K562 (cell line): ENCODE results near the gene PLEKHH3. TPM values are rescaled to one million over a fixed set of nuclear protein-coding genes. Genes with fewer than 3 reads are reported as not detected.

ENCODE experiments used
- ARNT ChIP-seq, 2 experiments: fragments of 450-650 bp; IDR thresholded peaks; 2 replicates each; pipeline ENCODE4 v1.6.1; 2016; ENCODE audit warnings: mild to moderate bottlenecking in 1 of 2
- ASH1L ChIP-seq: fragments of 450-650 bp; IDR thresholded peaks from 2 replicates; pipeline ENCODE4 v1.6.1; 2018; ENCODE audit warnings: borderline replicate concordance, mild to moderate bottlenecking, low read depth; ENCODE audit not compliant: partially characterized antibody
- CHD1 ChIP-seq: fragments of 200-600 bp; sonication (generic); IDR thresholded peaks from one replicate; pipeline ENCODE4 v1.6.1; 2012; ENCODE audit warnings: mild to moderate bottlenecking, moderate library complexity, low read length, inconsistent platforms
- DACH1 ChIP-seq: fragments of 450-650 bp; IDR thresholded peaks from 2 replicates; pipeline ENCODE4 v1.6.1; 2018; ENCODE audit not compliant: partially characterized antibody
- EGR1 ChIP-seq: fragments of 450-650 bp; conservative IDR thresholded peaks from 2 replicates; pipeline ENCODE4 v1.6.1; 2017; ENCODE audit warnings: mild to moderate bottlenecking
- FIP1L1 ChIP-seq: fragments of 200-400 bp; formaldehyde crosslinking; IDR thresholded peaks from 2 replicates; pipeline ENCODE4 v1.6.1; 2018; ENCODE audit warnings: mild to moderate bottlenecking, low read depth, low read length; ENCODE audit not compliant: poor library complexity, severe bottlenecking
- FOSL1 ChIP-seq: fragments of 200-800 bp; sonication (Bioruptor generic); conservative IDR thresholded peaks from 2 replicates; pipeline ENCODE4 v1.6.1; 2016; ENCODE audit warnings: missing genetic modification characterization, missing compliant biosample characterization
- GTF2A2 ChIP-seq: IDR thresholded peaks from 2 replicates; pipeline ENCODE4 v1.6.1; 2016; ENCODE audit warnings: mild to moderate bottlenecking, missing genetic modification characterization, missing compliant biosample characterization
- HNRNPL ChIP-seq: fragments of 200-400 bp; formaldehyde crosslinking; IDR thresholded peaks from 2 replicates; pipeline ENCODE4 v1.6.1; 2017; ENCODE audit warnings: low read depth, mild to moderate bottlenecking, low read length
- MAZ ChIP-seq, 2 experiments: fragments of 450-650 bp in 1 of 2; sonication (generic) in 1 of 2; formaldehyde crosslinking; IDR thresholded peaks in 1 of 2; conservative IDR thresholded peaks in 1 of 2; 2 replicates each; pipeline versions ENCODE4 v1.4.0 to v1.5.0; 2020; ENCODE audit warnings: mild to moderate bottlenecking in 1 of 2, missing genetic modification reagents in 1 of 2
- NBN ChIP-seq: fragments of 450-650 bp; IDR thresholded peaks from 2 replicates; pipeline ENCODE4 v1.6.1; 2016; ENCODE audit warnings: low read depth, mild to moderate bottlenecking
- NELFE ChIP-seq: IDR thresholded peaks from 2 replicates; pipeline ENCODE4 v1.6.1; 2011; ENCODE audit warnings: mild to moderate bottlenecking; ENCODE audit not compliant: insufficient read depth, insufficient read length
- NR3C1 ChIP-seq: sonication (generic); formaldehyde crosslinking; IDR thresholded peaks from 2 replicates; pipeline ENCODE4 v1.8.1; 2022; ENCODE audit warnings: missing genetic modification reagents
- RBBP5 ChIP-seq: fragments of 200-600 bp; sonication (generic); IDR thresholded peaks from 2 replicates; pipeline ENCODE4 v1.6.1; 2012; ENCODE audit warnings: borderline replicate concordance, mild to moderate bottlenecking, low read length, control low read depth, inconsistent platforms; ENCODE audit not compliant: insufficient read depth, poor library complexity, severe bottlenecking
- RNF2 ChIP-seq: sonication (generic); IDR thresholded peaks from 2 replicates; pipeline ENCODE4 v1.6.1; 2016
- SMARCA4 ChIP-seq: fragments of 450-650 bp; IDR thresholded peaks from 2 replicates; pipeline ENCODE4 v1.6.1; 2016
- TEAD1 ChIP-seq, 2 experiments: fragments of 450-650 bp in 1 of 2; sonication (generic) in 1 of 2; formaldehyde crosslinking; IDR thresholded peaks; 2 replicates each; pipeline versions ENCODE4 v1.4.0 to v1.8.0; 2020 to 2022; ENCODE audit warnings: mild to moderate bottlenecking in 2 of 2, missing genetic modification reagents in 1 of 2
- TEAD2 ChIP-seq: fragments of 450-650 bp; IDR thresholded peaks from 2 replicates; pipeline ENCODE4 v1.6.1; 2016; ENCODE audit warnings: missing genetic modification characterization, control low read depth, missing compliant biosample characterization
- TRIM24 ChIP-seq, 2 experiments: fragments of 450-650 bp; IDR thresholded peaks; 2 replicates each; pipeline ENCODE4 v1.6.1; 2016
- ZFP30 ChIP-seq: fragments of 250-450 bp; sonication (Bioruptor Pico); IDR thresholded peaks from 2 replicates; pipeline ENCODE4 v1.8.0; 2022; ENCODE audit warnings: moderate library complexity, mild to moderate bottlenecking, inconsistent platforms, borderline replicate concordance
- ZNF133 ChIP-seq: fragments of 250-450 bp; sonication (Bioruptor Pico); IDR thresholded peaks from 2 replicates; pipeline ENCODE4 v1.4.0; 2020; ENCODE audit warnings: mild to moderate bottlenecking
- ZNF197 ChIP-seq: fragments of 200-800 bp; sonication (Bioruptor generic); IDR thresholded peaks from 2 replicates; pipeline ENCODE4 v1.6.1; 2016; ENCODE audit warnings: low read depth, missing genetic modification characterization, missing compliant biosample characterization
- ZNF354B ChIP-seq: fragments of 250-450 bp; sonication (Bioruptor Pico); IDR thresholded peaks from 2 replicates; pipeline ENCODE4 v1.4.0; 2020
- polyA plus RNA-seq, 8 experiments: library from polyadenylated mRNA; depleted of rRNA in 4 of 8; stranded (reverse) in 5 of 8; unstranded in 3 of 8; fragments of >200 nt; fragmentation: Nextera tagmentation in 2 of 8; fragmentation: Illumina TruSeq in 1 of 8; extraction: Ambion mirVana in 2 of 8; extraction: Trizol in 1 of 8; gene quantifications; 2 replicates each; pipeline versions ENCODE4 v1.2.1 to v1.2.3, GENCODE V29; 2011 to 2014; ENCODE audit warnings: inconsistent platforms in 1 of 8, missing spikeins in 1 of 8
- total RNA-seq, 7 experiments: library from RNA; depleted of rRNA in 6 of 7; stranded (reverse); fragments of >200 nt in 6 of 7; fragmentation: Illumina TruSeq in 2 of 7; extraction: Trizol in 2 of 7; gene quantifications; 2 replicates each; pipeline versions ENCODE4 v1.2.1 to v1.2.3, GENCODE V29; 2011 to 2021; ENCODE audit warnings: low replicate concordance in 1 of 7
- TF ChIP-seq, protein P1 (sequence below): fragments of 250-450 bp; sonication (Bioruptor Pico); IDR thresholded peaks from 2 replicates; pipeline ENCODE4 v1.5.0; 2021
- TF ChIP-seq, protein P2 (sequence below): sonication (generic); formaldehyde crosslinking; IDR thresholded peaks from 2 replicates; pipeline ENCODE4 v1.8.0; 2022; ENCODE audit warnings: missing genetic modification reagents, mild to moderate bottlenecking, borderline replicate concordance
- TF ChIP-seq, protein P3 (sequence below): sonication (generic); formaldehyde crosslinking; IDR thresholded peaks from 2 replicates; pipeline ENCODE4 v1.5.0; 2020; ENCODE audit warnings: missing genetic modification reagents

Gene PLEKHH3
- total and polyA plus RNA-seq, 9 of the 15 experiments (the other 6 are each of a cell fraction or from before 2014, with no cell fraction given): 0.58 to 34.5 (median 5.0) TPM

DNA sequence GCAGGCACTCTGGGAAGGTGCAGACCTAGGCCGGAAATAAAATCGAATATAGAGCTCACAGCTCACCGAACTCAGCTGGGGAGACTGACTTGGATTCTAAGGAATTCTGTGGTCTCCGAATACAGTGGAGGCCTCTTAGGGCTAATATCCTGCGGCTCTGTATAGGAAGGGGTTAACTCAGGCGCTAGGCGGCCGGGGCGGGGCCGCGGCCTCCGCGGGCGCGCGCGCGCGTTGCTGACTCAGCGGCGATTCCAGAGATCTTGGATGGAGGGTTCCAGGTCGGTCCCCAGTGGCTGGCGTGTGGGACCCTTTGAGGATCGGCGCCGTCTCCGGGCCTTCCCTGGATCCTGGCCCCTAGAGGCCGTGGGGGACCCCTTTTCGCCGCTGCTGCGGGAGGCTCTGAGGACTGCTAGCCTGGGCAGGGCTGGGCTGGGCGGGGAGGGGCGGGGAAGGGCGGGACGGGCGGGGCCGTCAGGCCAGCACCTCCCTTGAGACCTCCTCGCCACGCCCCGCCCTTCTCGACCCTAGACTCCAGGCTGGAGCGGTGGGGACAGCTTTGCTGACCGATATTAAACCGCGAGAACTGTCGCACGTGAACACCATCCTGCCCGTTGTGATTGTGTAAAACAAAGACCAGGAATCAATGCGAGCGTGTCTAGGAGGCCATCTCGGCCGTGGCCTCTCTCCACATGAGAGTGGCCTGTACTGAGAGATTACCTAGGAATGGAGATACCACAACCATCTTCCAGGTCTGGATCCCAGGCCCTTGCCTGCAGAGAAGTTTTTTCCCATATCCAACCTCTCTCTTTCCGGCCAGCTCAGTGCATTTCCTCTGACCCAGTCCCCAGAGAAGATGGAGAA is 1.4 kb upstream of the PLEKHH3 start (continued):
- TF ChIP-seq CHD1 (peak; percentile 37), NBN (0 out of 2 replicates have a peak, but pooled peaks have one; percentile 34), EGR1 (no peak), GTF2A2 (no peak), ARNT (IDR thresholded peaks at IDR 0.05) (no peak), SMARCA4 (no peak; the same call in 1 of the 2 replicates), ZFP30 (CRISPR knock-in tag) (no peak), NELFE (no peak), FOSL1 (tag) (peak; percentile 80), ASH1L (no peak), FIP1L1 (peak; percentile 55), HNRNPL (no peak), ZNF197 (CRISPR knock-in tag) (no peak), ZNF354B (CRISPR knock-in tag) (no peak), MAZ (CRISPR knock-in tag; conservative IDR thresholded peaks at IDR 0.05 in 1 of 2, IDR thresholded peaks at IDR 0.05 in 1 of 2) (peak; percentile 45 to 65; a peak in 2 of 4 replicates), TRIM24 (IDR thresholded peaks at IDR 0.05) (no peak), DACH1 (no peak), NR3C1 (no peak), RNF2 (0 out of 2 replicates have a peak, but pooled peaks have one; percentile 15), TEAD2 (tag) (no peak), ZNF133 (CRISPR knock-in tag) (no peak), TEAD1 (CRISPR knock-in tag; IDR thresholded peaks at IDR 0.05) (peak in 1 of 2 experiments; percentile 42; a peak in 1 of 4 replicates), RBBP5 (no peak)
- TF ChIP-seq, protein P1, sequence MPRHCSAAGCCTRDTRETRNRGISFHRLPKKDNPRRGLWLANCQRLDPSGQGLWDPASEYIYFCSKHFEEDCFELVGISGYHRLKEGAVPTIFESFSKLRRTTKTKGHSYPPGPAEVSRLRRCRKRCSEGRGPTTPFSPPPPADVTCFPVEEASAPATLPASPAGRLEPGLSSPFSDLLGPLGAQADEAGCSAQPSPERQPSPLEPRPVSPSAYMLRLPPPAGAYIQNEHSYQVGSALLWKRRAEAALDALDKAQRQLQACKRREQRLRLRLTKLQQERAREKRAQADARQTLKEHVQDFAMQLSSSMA: no peak
- TF ChIP-seq, protein P2, sequence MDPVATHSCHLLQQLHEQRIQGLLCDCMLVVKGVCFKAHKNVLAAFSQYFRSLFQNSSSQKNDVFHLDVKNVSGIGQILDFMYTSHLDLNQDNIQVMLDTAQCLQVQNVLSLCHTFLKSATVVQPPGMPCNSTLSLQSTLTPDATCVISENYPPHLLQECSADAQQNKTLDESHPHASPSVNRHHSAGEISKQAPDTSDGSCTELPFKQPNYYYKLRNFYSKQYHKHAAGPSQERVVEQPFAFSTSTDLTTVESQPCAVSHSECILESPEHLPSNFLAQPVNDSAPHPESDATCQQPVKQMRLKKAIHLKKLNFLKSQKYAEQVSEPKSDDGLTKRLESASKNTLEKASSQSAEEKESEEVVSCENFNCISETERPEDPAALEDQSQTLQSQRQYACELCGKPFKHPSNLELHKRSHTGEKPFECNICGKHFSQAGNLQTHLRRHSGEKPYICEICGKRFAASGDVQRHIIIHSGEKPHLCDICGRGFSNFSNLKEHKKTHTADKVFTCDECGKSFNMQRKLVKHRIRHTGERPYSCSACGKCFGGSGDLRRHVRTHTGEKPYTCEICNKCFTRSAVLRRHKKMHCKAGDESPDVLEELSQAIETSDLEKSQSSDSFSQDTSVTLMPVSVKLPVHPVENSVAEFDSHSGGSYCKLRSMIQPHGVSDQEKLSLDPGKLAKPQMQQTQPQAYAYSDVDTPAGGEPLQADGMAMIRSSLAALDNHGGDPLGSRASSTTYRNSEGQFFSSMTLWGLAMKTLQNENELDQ (CRISPR knock-in tag): no peak
- TF ChIP-seq, protein P3, sequence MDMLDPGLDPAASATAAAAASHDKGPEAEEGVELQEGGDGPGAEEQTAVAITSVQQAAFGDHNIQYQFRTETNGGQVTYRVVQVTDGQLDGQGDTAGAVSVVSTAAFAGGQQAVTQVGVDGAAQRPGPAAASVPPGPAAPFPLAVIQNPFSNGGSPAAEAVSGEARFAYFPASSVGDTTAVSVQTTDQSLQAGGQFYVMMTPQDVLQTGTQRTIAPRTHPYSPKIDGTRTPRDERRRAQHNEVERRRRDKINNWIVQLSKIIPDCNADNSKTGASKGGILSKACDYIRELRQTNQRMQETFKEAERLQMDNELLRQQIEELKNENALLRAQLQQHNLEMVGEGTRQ (CRISPR knock-in tag): no peak; the same call in 1 of the 2 replicates
